Osteocyte (in vitro differentiated cells): Measurements from ENCODE around the gene COPE. TPM values are rescaled to one million over a fixed set of nuclear protein-coding genes. Genes with fewer than 3 reads are reported as not detected.

Experiments used
- DNase-seq: peaks from one replicate; pipeline ENCODE4 v3.0.0; 2021; ENCODE audit warnings: mixed read lengths; ENCODE audit not compliant: unreplicated experiment; ENCODE audit errors: extremely low spot score
- H3K27ac Mint-ChIP-seq: one replicate; pipeline ENCODE4 v1.8.0; 2021; ENCODE audit warnings: mild to moderate bottlenecking, mixed read lengths; ENCODE audit not compliant: unreplicated experiment
- H3K27me3 Mint-ChIP-seq: one replicate; pipeline ENCODE4 v1.8.0; 2021; ENCODE audit warnings: mixed read lengths; ENCODE audit not compliant: unreplicated experiment
- H3K36me3 Mint-ChIP-seq: one replicate; pipeline ENCODE4 v1.8.0; 2021; ENCODE audit warnings: mixed read lengths; ENCODE audit not compliant: unreplicated experiment
- H3K4me1 Mint-ChIP-seq: one replicate; pipeline ENCODE4 v1.8.0; 2021; ENCODE audit warnings: mixed read lengths; ENCODE audit not compliant: unreplicated experiment
- H3K4me3 Mint-ChIP-seq: one replicate; pipeline ENCODE4 v1.8.0; 2021; ENCODE audit warnings: mild to moderate bottlenecking, moderate library complexity, mixed read lengths; ENCODE audit not compliant: unreplicated experiment
- H3K9me3 Mint-ChIP-seq: one replicate; pipeline ENCODE4 v1.8.0; 2021; ENCODE audit warnings: mixed read lengths; ENCODE audit not compliant: unreplicated experiment
- CTCF ChIP-seq: fragments of 200-600 bp; sonication (generic); IDR thresholded peaks from 2 replicates; pipeline ENCODE4 v1.5.0; 2021; ENCODE audit warnings: antibody characterized with exemption, mild to moderate bottlenecking, moderate library complexity
- total RNA-seq: library from RNA; stranded (reverse); gene quantifications from 2 replicates; pipeline ENCODE4 v1.2.1, GENCODE V29; 2021

Gene COPE
- total RNA-seq, 1 donor from 2014 or later = 175 TPM

GRCh38 chr19:18932216-18932841, 13.1 kb upstream of the COPE start:
- no peak for TF ChIP-seq CTCF
- no peak for DNase-seq
- H3K27me3 Mint-ChIP-seq = no peaks in the 10 kb centered on the region
- H3K4me1 Mint-ChIP-seq = peaks cover 1% of the 10 kb centered on the region
- H3K4me3 Mint-ChIP-seq = no peak overlapping the region
- no peaks in the 10 kb centered on the region for H3K9me3 Mint-ChIP-seq
- H3K36me3 Mint-ChIP-seq = peaks cover 17% of the 10 kb centered on the region
- no peak overlapping the region for H3K27ac Mint-ChIP-seq

GRCh38 chr19:18931316-18932162, 12.4 kb upstream of the COPE start:
- Mint-ChIP-seq H3K4me3 (no peak overlapping the region), H3K36me3 (peaks cover 15% of the 10 kb centered on the region), H3K27me3 (no peaks in the 10 kb centered on the region), H3K9me3 (no peaks in the 10 kb centered on the region), H3K27ac (no peak overlapping the region), H3K4me1 (peaks cover 1% of the 10 kb centered on the region)
- no peak for TF ChIP-seq CTCF
- no peak for DNase-seq

- H3K36me3 Mint-ChIP-seq = peaks cover 16% of the 10 kb centered on the region
- peaks cover 1% of the 10 kb centered on the region for H3K4me1 Mint-ChIP-seq
- H3K27me3 Mint-ChIP-seq = no peaks in the 10 kb centered on the region
- TF ChIP-seq CTCF = no peak
- DNase-seq = no peak
- no peaks in the 10 kb centered on the region for H3K9me3 Mint-ChIP-seq
- no peak overlapping the region for H3K4me3 Mint-ChIP-seq
- no peak overlapping the region for H3K27ac Mint-ChIP-seq
These were observed 10.1 kb upstream of the COPE start for GRCh38 chr19:18929311-18929710.

GRCh38 chr19:18928018-18928805, 9.0 kb upstream of the COPE start:
- H3K27ac Mint-ChIP-seq = no peak overlapping the region
- H3K36me3 Mint-ChIP-seq = peaks cover 12% of the 10 kb centered on the region
- H3K4me3 Mint-ChIP-seq = no peak overlapping the region
- H3K9me3 Mint-ChIP-seq = no peaks in the 10 kb centered on the region
- H3K4me1 Mint-ChIP-seq = no peaks in the 10 kb centered on the region
- TF ChIP-seq CTCF = no peak
- H3K27me3 Mint-ChIP-seq = no peaks in the 10 kb centered on the region
- no peak for DNase-seq
